Stimulated activated CD4-positive, alpha-beta T cell treated with anti-CD3 and anti-CD28 coated beads, Interleukin-2, amount 100 ng/mL, for 24 hours (primary cell): ENCODE results near the gene PRKAG2.

Source experiments
- DNase-seq, 2 donors: peaks; one replicate each; pipeline ENCODE4 v3.0.0-alpha.2; 2020

Gene PRKAG2

GRCh38 chr7:151630851-151631569, 245.9 kb downstream of the PRKAG2 start:
- DNase-seq: no peak

GRCh38 chr7:151630358-151630757, 246.6 kb downstream of the PRKAG2 start:
- DNase-seq: no peak

GRCh38 chr7:151629713-151630272, 247.1 kb downstream of the PRKAG2 start:
- DNase-seq: no peak

- no peak for DNase-seq
Observed at GRCh38 chr7:151628846-151629604, 247.9 kb downstream of the PRKAG2 start.

DNA sequence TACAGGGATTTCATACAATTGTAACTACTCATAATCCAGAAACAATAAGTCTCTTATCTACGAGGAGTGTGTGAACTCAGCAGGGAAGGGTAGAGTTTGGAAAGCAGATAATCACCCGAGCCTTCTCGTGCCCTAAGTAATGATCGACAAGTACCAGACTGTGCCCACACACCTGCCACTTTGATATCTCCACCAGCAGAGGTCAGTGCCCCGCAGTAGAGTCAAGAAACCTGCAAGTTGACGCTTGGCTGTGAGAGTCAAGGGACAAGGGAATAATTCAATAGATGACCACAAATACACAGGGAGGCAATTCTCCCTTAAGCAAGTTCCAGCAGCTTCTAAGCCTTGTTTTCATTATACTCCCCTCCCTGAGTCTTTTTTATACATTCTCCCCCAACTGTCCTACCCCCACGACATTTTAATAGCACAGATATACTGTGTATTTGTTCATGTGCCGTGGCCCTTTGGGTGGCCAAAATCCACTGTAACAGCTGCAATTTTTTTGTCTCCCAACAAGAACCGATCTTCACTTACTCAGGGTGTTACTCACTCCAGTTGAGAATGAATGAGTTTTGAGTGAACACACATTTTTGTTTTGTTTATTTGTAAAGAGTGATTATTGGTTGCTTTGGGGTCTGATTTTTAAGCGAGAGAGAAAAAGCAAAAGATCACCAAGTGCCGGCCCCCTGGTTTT, 250.3 kb downstream of the PRKAG2 start:
- DNase-seq: peak; percentile 24 to 27

- DNase-seq: no peak
Observed at GRCh38 chr7:151625606-151626005, 251.3 kb downstream of the PRKAG2 start.

GRCh38 chr7:151624246-151624928, 252.5 kb downstream of the PRKAG2 start:
- DNase-seq: no peak

- no peak for DNase-seq
Observed at GRCh38 chr7:151623766-151624165, 253.1 kb downstream of the PRKAG2 start.

GRCh38 chr7:151621961-151622360, 255.0 kb downstream of the PRKAG2 start:
- no peak for DNase-seq

- no peak for DNase-seq
Observed at GRCh38 chr7:151616443-151617213, 260.3 kb downstream of the PRKAG2 start.

DNA sequence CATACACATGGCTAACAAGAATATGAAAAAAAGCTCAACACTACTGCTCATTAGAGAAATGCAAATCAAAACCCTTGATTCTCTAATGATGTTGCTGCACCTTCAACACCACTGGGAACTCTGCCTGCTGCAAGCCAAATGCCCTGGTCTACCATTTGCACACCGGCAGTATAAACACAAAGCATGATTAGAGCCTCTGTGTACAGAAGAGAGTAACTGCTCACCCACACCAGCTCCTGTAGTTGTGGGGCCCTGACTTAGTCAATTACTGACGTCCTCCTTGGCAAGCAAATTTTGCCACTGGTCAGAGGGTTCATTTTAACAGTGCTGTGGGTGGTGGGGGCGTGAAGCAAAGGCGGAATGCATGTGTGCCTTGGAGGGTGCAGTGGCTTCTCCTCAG, 261.1 kb downstream of the PRKAG2 start:
- no peak for DNase-seq

- no peak for DNase-seq
Observed at GRCh38 chr7:151615058-151615457, 261.9 kb downstream of the PRKAG2 start.

- no peak for DNase-seq
Observed at GRCh38 chr7:151614019-151614418, 262.9 kb downstream of the PRKAG2 start.

GRCh38 chr7:151611878-151612277, 265.0 kb downstream of the PRKAG2 start:
- no peak for DNase-seq

GRCh38 chr7:151611041-151611440, 265.9 kb downstream of the PRKAG2 start:
- DNase-seq: no peak

DNA sequence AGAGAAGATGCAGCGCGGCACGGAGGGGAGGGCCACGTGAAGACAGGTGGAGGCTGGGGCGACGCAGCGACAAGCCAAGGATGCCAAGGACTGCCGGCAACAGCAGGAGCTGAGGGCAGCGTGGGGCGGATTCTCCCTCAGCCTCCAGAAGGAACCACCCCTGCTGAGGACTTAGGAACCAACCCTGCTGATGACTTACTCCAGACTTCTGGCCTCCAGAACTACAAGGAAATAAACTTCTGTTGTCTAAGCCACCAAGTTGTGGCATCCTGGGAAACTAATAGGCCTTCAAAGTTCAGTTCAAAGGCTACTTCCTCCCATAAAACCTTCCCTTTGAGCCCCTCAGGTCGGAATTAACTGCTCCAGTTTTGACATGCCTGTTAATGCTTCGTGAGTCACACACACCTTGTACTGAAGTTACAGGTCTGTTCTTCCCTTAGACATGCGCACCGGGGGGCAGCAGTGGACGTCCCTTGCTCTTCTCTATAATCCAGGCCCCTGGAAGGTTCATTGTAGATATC, 268.8 kb downstream of the PRKAG2 start:
- no peak for DNase-seq

DNA sequence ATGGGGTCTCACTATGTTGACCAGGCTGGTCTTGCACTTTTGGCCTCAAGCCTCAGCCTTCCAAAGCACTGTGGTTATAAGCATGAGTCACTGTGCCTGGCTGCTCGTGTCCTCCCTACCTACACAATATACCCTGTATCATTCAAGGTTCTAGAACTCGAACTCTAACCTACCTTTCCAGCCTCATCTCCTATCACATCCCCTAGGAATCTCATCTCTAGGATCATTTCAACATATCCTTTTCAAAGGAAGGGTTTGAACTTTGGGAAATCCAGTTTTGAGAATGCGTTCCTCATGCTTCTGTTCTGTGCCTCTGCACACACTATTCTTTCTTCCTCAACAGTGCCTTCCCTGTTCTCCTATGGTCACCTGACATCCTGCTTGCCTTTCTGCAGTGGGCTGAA, 269.4 kb downstream of the PRKAG2 start:
- DNase-seq: no peak

GRCh38 chr7:151603951-151604350, 273.0 kb downstream of the PRKAG2 start:
- no peak for DNase-seq

DNA sequence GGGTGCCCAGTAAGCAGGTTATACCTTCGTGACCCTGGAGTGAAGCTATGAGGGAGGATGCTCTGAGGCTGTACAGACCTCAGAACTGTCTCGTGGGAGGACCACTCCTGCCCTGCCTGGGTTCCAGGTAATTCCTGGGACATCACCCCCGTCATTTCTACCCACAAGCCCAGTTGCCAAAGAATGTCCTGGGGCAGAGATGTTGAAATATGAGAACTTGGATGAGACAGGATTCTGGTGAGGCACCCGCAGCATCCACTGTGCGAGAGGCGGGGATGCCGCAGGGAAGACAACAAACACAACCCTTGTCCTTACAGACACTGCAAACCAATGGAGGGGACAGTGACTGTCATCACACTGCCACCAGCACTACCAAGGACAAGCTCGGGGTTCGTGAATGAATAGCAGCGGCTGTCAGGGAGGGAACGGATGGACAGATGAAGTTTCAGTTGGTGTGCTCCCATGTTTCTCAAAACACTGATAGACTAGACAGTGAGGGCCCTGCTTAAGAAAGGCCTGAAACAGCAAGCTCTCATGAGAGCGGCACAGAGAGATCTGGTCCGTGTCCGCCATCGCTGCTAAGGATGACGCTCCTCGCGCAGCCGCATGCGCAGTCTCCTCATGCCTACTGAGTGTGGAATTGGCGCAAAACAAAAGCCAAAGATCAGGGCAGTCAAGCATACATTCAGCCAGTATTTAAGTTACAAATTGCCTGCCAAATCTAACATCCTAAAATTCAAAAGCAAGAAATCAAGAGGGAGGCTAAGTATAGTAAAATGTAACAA, 275.2 kb downstream of the PRKAG2 start:
- no peak for DNase-seq

GRCh38 chr7:151600331-151600730, 276.6 kb downstream of the PRKAG2 start:
- DNase-seq: no peak
